SK-N-SH treated with all-trans-retinoic acid at 6 μM for 48 hours (cell line): ENCODE data around the gene THAP11.

Experiments used
- ATAC-seq: fragments of 200-7000 bp; cut with Tn5 transposase; 3 replicates; pipeline ENCODE4 v1.9.1; 2020; ENCODE audit warnings: mild to moderate bottlenecking, moderate library complexity
- BACH2 ChIP-seq: fragments of 250-450 bp; sonication (Bioruptor Pico); IDR thresholded peaks from 2 replicates; pipeline ENCODE4 v1.9.0; 2021; ENCODE audit warnings: mild to moderate bottlenecking, borderline replicate concordance
- CREB5 ChIP-seq: fragments of 250-450 bp; sonication (Bioruptor Pico); IDR thresholded peaks from 2 replicates; pipeline ENCODE4 v1.5.1; 2020; ENCODE audit warnings: low read depth, mild to moderate bottlenecking, moderate library complexity
- CSDC2 ChIP-seq: fragments of 250-450 bp; sonication (Bioruptor Pico); IDR thresholded peaks from 2 replicates; pipeline ENCODE4 v1.5.0; 2020; ENCODE audit warnings: mild to moderate bottlenecking, moderate library complexity
- CSRNP3 ChIP-seq: fragments of 250-450 bp; sonication (Bioruptor Pico); IDR thresholded peaks from 2 replicates; pipeline ENCODE4 v1.5.1; 2021; ENCODE audit warnings: mild to moderate bottlenecking, moderate library complexity
- ESRRG ChIP-seq: fragments of 250-450 bp; sonication (Bioruptor Pico); IDR thresholded peaks from 2 replicates; pipeline ENCODE4 v1.6.1; 2021; ENCODE audit warnings: mild to moderate bottlenecking
- GLIS3 ChIP-seq: fragments of 250-450 bp; sonication (Bioruptor Pico); IDR thresholded peaks from 2 replicates; pipeline ENCODE4 v1.5.0; 2020; ENCODE audit warnings: mild to moderate bottlenecking, moderate library complexity
- ISL1 ChIP-seq: fragments of 250-450 bp; sonication (Bioruptor Pico); IDR thresholded peaks from 2 replicates; pipeline ENCODE4 v2.1.2; 2022; ENCODE audit warnings: mild to moderate bottlenecking, moderate library complexity
- OSR1 ChIP-seq: fragments of 250-450 bp; sonication (Bioruptor Pico); IDR thresholded peaks from 2 replicates; pipeline ENCODE4 v1.8.0; 2022; ENCODE audit warnings: moderate library complexity, mild to moderate bottlenecking, inconsistent platforms
- POU6F1 ChIP-seq: fragments of 250-450 bp; sonication (Bioruptor Pico); IDR thresholded peaks from 2 replicates; pipeline ENCODE4 v1.8.0; 2021; ENCODE audit warnings: low read depth, mild to moderate bottlenecking, moderate library complexity, borderline replicate concordance
- RARB ChIP-seq: fragments of 250-450 bp; sonication (Bioruptor Pico); IDR thresholded peaks from 2 replicates; pipeline ENCODE4 v1.8.0; 2021; ENCODE audit warnings: mild to moderate bottlenecking, moderate library complexity
- TOX ChIP-seq: fragments of 250-450 bp; sonication (Bioruptor Pico); IDR thresholded peaks from 2 replicates; pipeline ENCODE4 v1.8.0; 2021; ENCODE audit warnings: mild to moderate bottlenecking, moderate library complexity, borderline replicate concordance
- TSHZ2 ChIP-seq: fragments of 250-450 bp; sonication (Bioruptor Pico); IDR thresholded peaks from 2 replicates; pipeline ENCODE4 v1.5.0; 2020; ENCODE audit warnings: mild to moderate bottlenecking, moderate library complexity
- ZC3H10 ChIP-seq: fragments of 250-450 bp; sonication (Bioruptor Pico); IDR thresholded peaks from 2 replicates; pipeline ENCODE4 v1.5.1; 2021; ENCODE audit warnings: mild to moderate bottlenecking, moderate library complexity
- ZFP3 ChIP-seq: fragments of 250-450 bp; sonication (Bioruptor Pico); IDR thresholded peaks from 2 replicates; pipeline ENCODE4 v1.5.0; 2020; ENCODE audit warnings: mild to moderate bottlenecking, moderate library complexity
- ZFP30 ChIP-seq: fragments of 450-650 bp; formaldehyde crosslinking; IDR thresholded peaks from 2 replicates; pipeline ENCODE4 v1.5.0; 2022; ENCODE audit warnings: mild to moderate bottlenecking, moderate library complexity
- ZNF565 ChIP-seq: fragments of 450-650 bp; formaldehyde crosslinking; conservative IDR thresholded peaks from 2 replicates; pipeline ENCODE4 v1.5.0; 2020; ENCODE audit warnings: low read depth, mild to moderate bottlenecking, moderate library complexity
- ZNF70 ChIP-seq: fragments of 450-650 bp; formaldehyde crosslinking; IDR thresholded peaks from 2 replicates; pipeline ENCODE4 v1.5.0; 2020; ENCODE audit warnings: mild to moderate bottlenecking, moderate library complexity
- ZNF8 ChIP-seq: fragments of 450-650 bp; formaldehyde crosslinking; IDR thresholded peaks from 2 replicates; pipeline ENCODE4 v1.5.0; 2020; ENCODE audit warnings: mild to moderate bottlenecking, moderate library complexity

THAP11 gene

GRCh38 chr16:67879462-67879861 lies 37.3 kb downstream of the THAP11 start:
- TF ChIP-seq TOX: no peak
- no peak for TF ChIP-seq CREB5 (CRISPR knock-in tag)
- TF ChIP-seq, all 23 proteins: peak for 0
- ATAC-seq: no peak

GRCh38 chr16:67879936-67880335 lies 37.8 kb downstream of the THAP11 start:
- ATAC-seq: no peak
- no peak for TF ChIP-seq TSHZ2 (CRISPR knock-in tag)
- no peak for TF ChIP-seq RARB (CRISPR knock-in tag)
- TF ChIP-seq CSDC2: no peak
- TF ChIP-seq ZFP30 (CRISPR knock-in tag): no peak
- TF ChIP-seq ESRRG (CRISPR knock-in tag): no peak
- no peak for TF ChIP-seq ZNF70 (CRISPR knock-in tag)
- TF ChIP-seq CREB5 (CRISPR knock-in tag): no peak
- no peak for TF ChIP-seq OSR1 (CRISPR knock-in tag)
- TF ChIP-seq ZFP3 (CRISPR knock-in tag): no peak
- no peak for TF ChIP-seq ZNF8 (CRISPR knock-in tag)
- TF ChIP-seq POU6F1: no peak
- TF ChIP-seq BACH2 (CRISPR knock-in tag): no peak
- no peak for TF ChIP-seq TOX
- TF ChIP-seq CSRNP3 (CRISPR knock-in tag): no peak
- TF ChIP-seq GLIS3: no peak
- TF ChIP-seq ZC3H10 (CRISPR knock-in tag): no peak
- no peak for TF ChIP-seq ZNF565 (CRISPR knock-in tag)

GRCh38 chr16:67880584-67880983 lies 38.5 kb downstream of the THAP11 start:
- no peak for ATAC-seq
- TF ChIP-seq ZNF70 (CRISPR knock-in tag) (no peak), ISL1 (CRISPR knock-in tag) (no peak), BACH2 (CRISPR knock-in tag) (no peak), CREB5 (CRISPR knock-in tag) (no peak), RARB (CRISPR knock-in tag) (no peak), OSR1 (CRISPR knock-in tag) (no peak), ZC3H10 (CRISPR knock-in tag) (no peak), ZNF8 (CRISPR knock-in tag) (no peak), TSHZ2 (CRISPR knock-in tag) (no peak), ZFP3 (CRISPR knock-in tag) (no peak)
